Measurements from ENCODE around the gene PRKG1. TPM values are rescaled to one million over a fixed set of nuclear protein-coding genes. Genes with fewer than 3 reads are reported as not detected.
A peak's percentile ranks its signal among the peaks of the same experiment; 100 is the strongest.

The PRKG1 gene
- total RNA-seq, 1 donor from 2014 or later, result 22.8 TPM

- Mint-ChIP-seq H3K27ac (ENCODE audit: unreplicated experiment) (no peak overlapping the region), H3K4me3 (ENCODE audit: unreplicated experiment) (no peak overlapping the region), H3K36me3 (ENCODE audit: low read depth) (no peaks in the 10 kb centered on the region), H3K4me1 (ENCODE audit: low read depth) (peaks cover 16% of the 10 kb centered on the region), H3K27me3 (ENCODE audit: low read depth) (no peaks in the 10 kb centered on the region), H3K9me3 (ENCODE audit: low read depth) (peaks cover 4% of the 10 kb centered on the region)
- no peak for TF ChIP-seq CTCF (IDR thresholded peaks at IDR 0.05)
- DNase-seq (ENCODE audit: low spot score), result no peak
Observed at GRCh38 chr10:51178634-51179033, 104.3 kb downstream of the PRKG1 start.

- Mint-ChIP-seq H3K27me3 (ENCODE audit: low read depth) (no peaks in the 10 kb centered on the region), H3K27ac (ENCODE audit: unreplicated experiment) (no peak overlapping the region), H3K9me3 (ENCODE audit: low read depth) (peaks cover 4% of the 10 kb centered on the region), H3K4me3 (ENCODE audit: unreplicated experiment) (no peak overlapping the region), H3K4me1 (ENCODE audit: low read depth) (peaks cover 16% of the 10 kb centered on the region), H3K36me3 (ENCODE audit: low read depth) (no peaks in the 10 kb centered on the region)
- TF ChIP-seq CTCF (IDR thresholded peaks at IDR 0.05), result no peak
- DNase-seq (ENCODE audit: low spot score), result no peak
Observed at GRCh38 chr10:51180141-51180540, 105.9 kb downstream of the PRKG1 start.

- H3K9me3 Mint-ChIP-seq (ENCODE audit: low read depth), result no peaks in the 10 kb centered on the region
- peaks cover 2% of the 10 kb centered on the region for H3K36me3 Mint-ChIP-seq (ENCODE audit: low read depth)
- no peak overlapping the region for H3K4me3 Mint-ChIP-seq (ENCODE audit: unreplicated experiment)
- H3K27me3 Mint-ChIP-seq (ENCODE audit: low read depth), result no peaks in the 10 kb centered on the region
- no peak overlapping the region for H3K27ac Mint-ChIP-seq (ENCODE audit: unreplicated experiment)
- no peak for TF ChIP-seq CTCF (IDR thresholded peaks at IDR 0.05)
- no peak for DNase-seq (ENCODE audit: low spot score)
- peaks cover 18% of the 10 kb centered on the region for H3K4me1 Mint-ChIP-seq (ENCODE audit: low read depth)
Observed at GRCh38 chr10:51183783-51184182, 109.5 kb downstream of the PRKG1 start.

GRCh38 chr10:51186361-51186760, 112.1 kb downstream of the PRKG1 start:
- Mint-ChIP-seq H3K27me3 (ENCODE audit: low read depth) (no peaks in the 10 kb centered on the region), H3K27ac (ENCODE audit: unreplicated experiment) (peak overlapping the region; percentile 61), H3K9me3 (ENCODE audit: low read depth) (no peaks in the 10 kb centered on the region), H3K4me1 (ENCODE audit: low read depth) (peaks cover 17% of the 10 kb centered on the region), H3K36me3 (ENCODE audit: low read depth) (peaks cover 2% of the 10 kb centered on the region), H3K4me3 (ENCODE audit: unreplicated experiment) (no peak overlapping the region)
- no peak for DNase-seq (ENCODE audit: low spot score)
- no peak for TF ChIP-seq CTCF (IDR thresholded peaks at IDR 0.05)

GRCh38 chr10:51188008-51188407, 113.7 kb downstream of the PRKG1 start:
- H3K4me3 Mint-ChIP-seq (ENCODE audit: unreplicated experiment), result no peak overlapping the region
- peaks cover 33% of the 10 kb centered on the region for H3K4me1 Mint-ChIP-seq (ENCODE audit: low read depth)
- no peaks in the 10 kb centered on the region for H3K27me3 Mint-ChIP-seq (ENCODE audit: low read depth)

More at GRCh38 chr10:51188008-51188407, 113.7 kb downstream of the PRKG1 start:
- H3K36me3 Mint-ChIP-seq (ENCODE audit: low read depth), result peaks cover 2% of the 10 kb centered on the region
- no peak for TF ChIP-seq CTCF (IDR thresholded peaks at IDR 0.05)
- DNase-seq (ENCODE audit: low spot score), result no peak
- H3K9me3 Mint-ChIP-seq (ENCODE audit: low read depth), result no peaks in the 10 kb centered on the region
- H3K27ac Mint-ChIP-seq (ENCODE audit: unreplicated experiment), result no peak overlapping the region

Measured in chondrocyte (in vitro differentiated cells).